A204.1 (cell line): Measurements from ENCODE around the gene MRPL11.

Experiments
- FAIRE-seq: peaks from 2 replicates; lab custom pipeline; 2012; peaks lifted over from hg19 to GRCh38; lab: Jason Lieb, UNC

The MRPL11 gene

GRCh38 chr11:66388780-66389386 lies 49.8 kb downstream of the MRPL11 start:
- FAIRE-seq, result no peak

- FAIRE-seq, result peak; percentile 67
Measured at GRCh38 chr11:66386171-66387069, 52.2 kb downstream of the MRPL11 start.
